ENCODE results near the gene TMEM74B.

The TMEM74B gene

GRCh38 chr20:1173698-1174097 is 11.1 kb downstream of the TMEM74B start:
- intact Hi-C loops (cut with DNase I; ENCODE audit: low total_unique reads), result no loop called here
- peaks cover 33 to 81% (median 66%) of the 10 kb centered on the region in 3 donors for H3K36me3 ChIP-seq

GRCh38 chr20:1171461-1172093 is 13.2 kb downstream of the TMEM74B start:
- no peak for DNase-seq
- H3K9me3 ChIP-seq, result no peaks in the 10 kb centered on the region
- no peaks in the 10 kb centered on the region for H3K27me3 ChIP-seq
- intact Hi-C loops (cut with DNase I; ENCODE audit: low total_unique reads), result no loop called here
- no peak for TF ChIP-seq CTCF (IDR thresholded peaks at IDR 0.05)
- H3K4me3 ChIP-seq, result no peak overlapping the region
- H3K4me1 ChIP-seq, result no peaks in the 10 kb centered on the region
- H3K36me3 ChIP-seq, result peaks cover 54 to 97% (median 86%) of the 10 kb centered on the region in 3 donors
- no peak overlapping the region for H3K27ac ChIP-seq

More at GRCh38 chr20:1173698-1174097, 11.1 kb downstream of the TMEM74B start:
- no peak overlapping the region for H3K4me3 ChIP-seq
- TF ChIP-seq CTCF (IDR thresholded peaks at IDR 0.05), result no peak
- H3K27ac ChIP-seq, result no peak overlapping the region
- H3K27me3 ChIP-seq, result no peaks in the 10 kb centered on the region
- H3K9me3 ChIP-seq, result no peaks in the 10 kb centered on the region
- no peak for DNase-seq
- H3K4me1 ChIP-seq, result no peaks in the 10 kb centered on the region

GRCh38 chr20:1169224-1169623 is 15.6 kb downstream of the TMEM74B start:
- TF ChIP-seq CTCF (IDR thresholded peaks at IDR 0.05), result no peak
- no peak overlapping the region for H3K4me3 ChIP-seq
- no peaks in the 10 kb centered on the region for H3K4me1 ChIP-seq
- no peak overlapping the region for H3K27ac ChIP-seq
- intact Hi-C loops (cut with DNase I; ENCODE audit: low total_unique reads), result no loop called here
- H3K36me3 ChIP-seq, result peaks cover 78 to 98% (median 96%) of the 10 kb centered on the region in 3 donors
- H3K9me3 ChIP-seq, result no peaks in the 10 kb centered on the region
- no peaks in the 10 kb centered on the region for H3K27me3 ChIP-seq
- DNase-seq, result no peak

GRCh38 chr20:1166948-1167720 is 17.6 kb downstream of the TMEM74B start:
- Histone ChIP-seq H3K4me1 (no peaks in the 10 kb centered on the region), H3K9me3 (no peaks in the 10 kb centered on the region), H3K4me3 (no peak overlapping the region), H3K27me3 (no peaks in the 10 kb centered on the region), H3K36me3 (peaks cover 81 to 98% (median 97%) of the 10 kb centered on the region in 3 donors), H3K27ac (no peak overlapping the region)
- no peak for DNase-seq
- no peak for TF ChIP-seq CTCF (IDR thresholded peaks at IDR 0.05)
- intact Hi-C loops (cut with DNase I; ENCODE audit: low total_unique reads), result no loop called here

- Histone ChIP-seq H3K27ac (no peak overlapping the region), H3K4me1 (no peaks in the 10 kb centered on the region), H3K36me3 (peaks cover 81 to 98% (median 98%) of the 10 kb centered on the region in 3 donors), H3K27me3 (no peaks in the 10 kb centered on the region), H3K9me3 (no peaks in the 10 kb centered on the region), H3K4me3 (no peak overlapping the region)
- no peak for DNase-seq
- intact Hi-C loops (cut with DNase I; ENCODE audit: low total_unique reads), result no loop called here
- no peak for TF ChIP-seq CTCF (IDR thresholded peaks at IDR 0.05)
Observed at GRCh38 chr20:1165941-1166340, 18.8 kb downstream of the TMEM74B start.

Data from tibial artery (tissue), 4 donors.